RWPE1 (cell line): ENCODE results near the gene SPOPL.

Source experiments
- CTCF ChIA-PET: fragments of 350-600 bp; sonication (Branson Sonifier 250); formaldehyde crosslinking; extraction: SDS; loops from one replicate; lab custom pipeline; 2021; lab: Yijun Ruan, JAX
- POLR2A ChIA-PET: fragments of 400-600 bp; formaldehyde crosslinking; extraction: SDS; loops from one replicate; lab custom pipeline; 2020; ENCODE audit warnings: antibody characterized with exemption; ENCODE audit not compliant: low non-redundant PET; lab: Yijun Ruan, JAX
- DNase-seq: peaks from one replicate; pipeline ENCODE4 v3.0.0; 2012; ENCODE audit warnings: low spot score
- H3K27ac ChIP-seq: fragments of 450-650 bp; 2 replicates; pipeline ENCODE4 v1.5.1; 2017
- CTCF ChIP-seq: fragments of 450-650 bp; conservative IDR thresholded peaks from 2 replicates; pipeline ENCODE4 v1.5.1; 2017; ENCODE audit warnings: low read depth, mild to moderate bottlenecking

The SPOPL gene

GRCh38 chr2:138500592-138501424 lies 762 bp upstream of the SPOPL start:
- peak overlapping the region; percentile 90 for H3K27ac ChIP-seq
- ChIA-PET POLR2A (interaction anchor here (0.6 kb wide), 1 partner anchor 241 kb away, joined by 3 read pairs; no protein-coding TSS in a partner anchor), CTCF (interaction anchor here (0.6 to 0.7 kb wide), 2 partner anchors 129 to 496 kb away, joined by 3 to 4 read pairs; no protein-coding TSS in a partner anchor)
- TF ChIP-seq CTCF: no peak
- DNase-seq: no peak

- POLR2A ChIA-PET: no interaction called here
- CTCF ChIA-PET: interaction anchor here (0.6 to 0.9 kb wide), 2 partner anchors 310 to 546 kb away, joined by 3 read pairs; no protein-coding TSS in a partner anchor
- TF ChIP-seq CTCF: no peak
- DNase-seq: peak; percentile 12
- peak overlapping the region; percentile 90 for H3K27ac ChIP-seq
These were observed 901 bp downstream of the SPOPL start for GRCh38 chr2:138502255-138503086.

GRCh38 chr2:138503087-138503442 lies 1.5 kb downstream of the SPOPL start:
- DNase-seq: no peak
- no peak overlapping the region for H3K27ac ChIP-seq
- ChIA-PET POLR2A (no interaction called here), CTCF (interaction anchor here (0.6 to 0.9 kb wide), 2 partner anchors 311 to 546 kb away, joined by 3 read pairs; no protein-coding TSS in a partner anchor)
- no peak for TF ChIP-seq CTCF

- TF ChIP-seq CTCF: no peak
- no peak for DNase-seq
- no peak overlapping the region for H3K27ac ChIP-seq
- CTCF ChIA-PET: no interaction called here
- POLR2A ChIA-PET: no interaction called here
These were observed 2.1 kb downstream of the SPOPL start for GRCh38 chr2:138503652-138504051.

GRCh38 chr2:138504092-138504491 lies 2.5 kb downstream of the SPOPL start:
- TF ChIP-seq CTCF: no peak
- POLR2A ChIA-PET: interaction anchor here (0.6 kb wide), 1 partner anchor 373 kb away, joined by 3 read pairs; no protein-coding TSS in a partner anchor
- no peak for DNase-seq
- no peak overlapping the region for H3K27ac ChIP-seq
- CTCF ChIA-PET: no interaction called here
